A549 (cell line): ENCODE data around the gene ITIH5. TPM values are rescaled to one million over a fixed set of nuclear protein-coding genes. Genes with fewer than 3 reads are reported as not detected.

Experiments
- ATAC-seq, 2 experiments: fragments of 200-7000 bp in 1 of 2; fragments of >200 bp in 1 of 2; cut with Nextera tagmentation in 1 of 2; cut with Tn5 transposase in 1 of 2; 3 replicates each; pipeline versions ENCODE4 v1.8.0 to v1.9.1; 2018 to 2020; ENCODE audit warnings: mild to moderate bottlenecking in 1 of 2, moderate library complexity in 1 of 2
- CTCF ChIA-PET: fragments of 300-600 bp; sonication (Branson Sonifier 250); formaldehyde crosslinking; extraction: SDS; loops from one replicate; lab custom pipeline; 2021; ENCODE audit warnings: antibody characterized with exemption, inconsistent platforms; lab: Yijun Ruan, JAX
- POLR2A ChIA-PET: fragments of 350-600 bp; formaldehyde crosslinking; extraction: SDS; loops from one replicate; lab custom pipeline; 2021; ENCODE audit warnings: antibody characterized with exemption, inconsistent platforms; lab: Yijun Ruan, JAX
- DNase-seq, 2 experiments: peaks; one replicate each; pipeline versions ENCODE4 v3.0.0 to v3.0.0-alpha.2; 2011 to 2016; ENCODE audit warnings: low read depth in 1 of 2, low spot score in 1 of 2
- FAIRE-seq: peaks from 2 replicates; lab custom pipeline; 2011; peaks lifted over from hg19 to GRCh38; lab: Jason Lieb, UNC
- H3K27ac ChIP-seq, 2 experiments: fragments of >200 bp; sonication (Bioruptor Twin); formaldehyde crosslinking; 3 replicates each; pipeline ENCODE4 v1.5.1; 2016 to 2017
- H3K4me1 ChIP-seq: fragments of >200 bp; sonication (Bioruptor Twin); formaldehyde crosslinking; 3 replicates; pipeline ENCODE4 v1.6.1; 2016
- H3K4me2 ChIP-seq: fragments of >200 bp; sonication (Bioruptor Twin); formaldehyde crosslinking; 3 replicates; pipeline ENCODE4 v1.6.1; 2016
- H3K4me3 ChIP-seq: fragments of >200 bp; sonication (Bioruptor Twin); formaldehyde crosslinking; 3 replicates; pipeline ENCODE4 v1.5.1; 2016
- H3K9me3 ChIP-seq: fragments of >200 bp; sonication (Bioruptor Twin); formaldehyde crosslinking; 3 replicates; pipeline ENCODE4 v1.6.1; 2016
- CBX8 ChIP-seq: fragments of 200-600 bp; sonication (generic); IDR thresholded peaks from 2 replicates; pipeline ENCODE4 v1.6.1; 2016
- CHD2 ChIP-seq: fragments of 150-350 bp; IDR thresholded peaks from 2 replicates; pipeline ENCODE4 v1.6.1; 2014; ENCODE audit warnings: low read length; ENCODE audit not compliant: partially characterized antibody
- HOXB13 ChIP-seq: fragments of 250-450 bp; sonication (Bioruptor Pico); IDR thresholded peaks from 2 replicates; pipeline ENCODE4 v1.5.0; 2020; ENCODE audit warnings: low read depth, mild to moderate bottlenecking, moderate library complexity
- HOXB5 ChIP-seq: fragments of 250-450 bp; sonication (Bioruptor Pico); IDR thresholded peaks from 2 replicates; pipeline ENCODE4 v1.5.0; 2020; ENCODE audit warnings: mild to moderate bottlenecking, moderate library complexity
- JUN ChIP-seq, 2 experiments: fragments of >200 bp; sonication (Bioruptor Twin); formaldehyde crosslinking; IDR thresholded peaks; 2 replicates in 1 of 2; 3 replicates in 1 of 2; pipeline ENCODE4 v1.6.1; 2016 to 2017
- JUNB ChIP-seq: fragments of >200 bp; sonication (Bioruptor Twin); formaldehyde crosslinking; IDR thresholded peaks from 2 replicates; pipeline ENCODE4 v1.6.1; 2016
- KDM5A ChIP-seq: fragments of 200-600 bp; sonication (generic); IDR thresholded peaks from 2 replicates; pipeline ENCODE4 v1.6.1; 2016; ENCODE audit warnings: antibody characterized with exemption, mild to moderate bottlenecking
- MAFK ChIP-seq: fragments of 450-650 bp; IDR thresholded peaks from 2 replicates; pipeline ENCODE4 v1.6.1; 2014; ENCODE audit not compliant: partially characterized antibody
- MYC ChIP-seq: IDR thresholded peaks from 2 replicates; pipeline ENCODE4 v1.6.1; 2012; ENCODE audit warnings: mild to moderate bottlenecking, inconsistent platforms, low read length, improper control_type of control experiment, borderline replicate concordance
- NFE2L2 ChIP-seq: fragments of 150-350 bp; conservative IDR thresholded peaks from 2 replicates; pipeline ENCODE4 v1.6.1; 2014; ENCODE audit warnings: low read length
- NR3C1 ChIP-seq: fragments of >200 bp; sonication (Bioruptor Twin); formaldehyde crosslinking; IDR thresholded peaks from 3 replicates; pipeline ENCODE4 v1.6.1; 2017
- PHF8 ChIP-seq: fragments of 200-600 bp; sonication (generic); IDR thresholded peaks from 2 replicates; pipeline ENCODE4 v1.6.1; 2016; ENCODE audit warnings: low read depth, mild to moderate bottlenecking, antibody characterized with exemption, moderate library complexity, borderline replicate concordance
- POLR2A ChIP-seq: IDR thresholded peaks from 2 replicates; pipeline ENCODE4 v1.6.1; 2012; ENCODE audit warnings: mild to moderate bottlenecking, low read length
- POLR2AphosphoS2 ChIP-seq: conservative IDR thresholded peaks from 2 replicates; pipeline ENCODE4 v1.6.1; 2012; ENCODE audit warnings: low read length, improper control_type of control experiment, inconsistent platforms
- RAD21 ChIP-seq, 2 experiments: fragments of >200 bp in 1 of 2; sonication (Bioruptor Twin) in 1 of 2; formaldehyde crosslinking in 1 of 2; IDR thresholded peaks in 1 of 2; conservative IDR thresholded peaks in 1 of 2; 2 replicates in 1 of 2; 3 replicates in 1 of 2; pipeline ENCODE4 v1.6.1; 2012 to 2018; ENCODE audit warnings: inconsistent platforms in 1 of 2
- RARB ChIP-seq: fragments of 250-450 bp; sonication (Bioruptor Pico); IDR thresholded peaks from 2 replicates; pipeline ENCODE4 v1.8.0; 2021; ENCODE audit warnings: mild to moderate bottlenecking, moderate library complexity
- RNF2 ChIP-seq: fragments of 200-600 bp; sonication (generic); IDR thresholded peaks from 2 replicates; pipeline ENCODE4 v1.6.1; 2016; ENCODE audit warnings: low read depth, mild to moderate bottlenecking, antibody characterized with exemption, moderate library complexity, borderline replicate concordance
- SMC3 ChIP-seq: fragments of >200 bp; sonication (Bioruptor Twin); formaldehyde crosslinking; IDR thresholded peaks from 3 replicates; pipeline ENCODE4 v1.6.1; 2018; ENCODE audit warnings: inconsistent platforms
- TFCP2L1 ChIP-seq: fragments of 250-450 bp; sonication (Bioruptor Pico); IDR thresholded peaks from 2 replicates; pipeline ENCODE4 v1.5.0; 2021; ENCODE audit warnings: mild to moderate bottlenecking
- ZNF302 ChIP-seq: fragments of 250-450 bp; sonication (Bioruptor Pico); IDR thresholded peaks from 2 replicates; pipeline ENCODE4 v1.9.0; 2021; ENCODE audit warnings: inconsistent platforms, mild to moderate bottlenecking, moderate library complexity
- WGBS: methylation state at CpG from one replicate; pipeline ENCODE4 v1.1.6; 2017; ENCODE audit errors: missing lambda C conversion rate; 5-methylcytosine and 5-hydroxymethylcytosine counted together
- polyA plus RNA-seq, 4 experiments: library from polyadenylated mRNA; depleted of rRNA in 3 of 4; stranded (reverse); fragments of >200 nt; fragmentation: RNase III in 1 of 4; extraction: RNeasy Plus Mini Kit Qiagen cat#74134 plus additional on column Dnase treatment in 1 of 4; gene quantifications; 2 replicates in 3 of 4; 3 replicates in 1 of 4; pipeline ENCODE4 v1.2.3, GENCODE V29; 2011 to 2017
- TF ChIP-seq, protein P1 (sequence below): IDR thresholded peaks from 2 replicates; pipeline ENCODE4 v1.6.1; 2012
- TF ChIP-seq, protein P2 (sequence below): fragments of 250-450 bp; sonication (Bioruptor Pico); IDR thresholded peaks from 2 replicates; pipeline ENCODE4 v1.5.0; 2020; ENCODE audit warnings: low read depth, mild to moderate bottlenecking, moderate library complexity
- TF ChIP-seq, protein P3 (sequence below): fragments of >200 bp; sonication (Bioruptor Twin); formaldehyde crosslinking; IDR thresholded peaks from 3 replicates; pipeline ENCODE4 v1.6.1; 2016
- TF ChIP-seq, protein P4 (sequence below): IDR thresholded peaks from 2 replicates; pipeline ENCODE4 v1.6.1; 2012; ENCODE audit warnings: low read depth, borderline replicate concordance
- TF ChIP-seq, protein P5 (sequence below): fragments of 450-650 bp; IDR thresholded peaks from 2 replicates; pipeline ENCODE4 v1.6.1; 2014; ENCODE audit warnings: antibody characterized with exemption

ITIH5 gene
- polyA plus RNA-seq, 2 of the 4 experiments (the other 2 are of a cell fraction) = 0.03 to 0.05 TPM

DNA sequence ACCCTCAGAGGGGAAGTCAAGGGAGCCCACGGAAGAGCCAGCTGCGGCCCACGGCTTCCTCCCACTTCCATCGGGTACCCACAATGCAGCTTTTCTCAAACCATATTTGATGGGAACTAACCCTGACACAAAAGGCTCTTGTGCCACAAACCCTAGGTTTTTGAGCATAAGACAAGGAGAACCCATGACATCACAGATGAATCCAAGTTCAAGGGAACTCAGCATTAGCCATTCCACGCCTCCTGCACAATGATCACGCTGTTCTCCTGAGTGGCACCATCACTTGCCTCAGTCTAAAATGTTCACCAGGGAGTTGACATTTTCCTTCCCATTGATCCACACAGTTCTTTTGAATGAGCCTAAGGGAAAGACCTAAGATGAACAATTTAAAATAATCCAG is 70.4 kb downstream of the ITIH5 start (continued):
- TF ChIP-seq MAFK (no peak), POLR2A (no peak), CHD2 (no peak), RAD21 (conservative IDR thresholded peaks at IDR 0.05 in 1 of 2, IDR thresholded peaks at IDR 0.05 in 1 of 2) (no peak), KDM5A (no peak), JUNB (no peak), HOXB13 (CRISPR knock-in tag) (no peak), NFE2L2 (no peak), MYC (no peak)
- TF ChIP-seq, protein P1, sequence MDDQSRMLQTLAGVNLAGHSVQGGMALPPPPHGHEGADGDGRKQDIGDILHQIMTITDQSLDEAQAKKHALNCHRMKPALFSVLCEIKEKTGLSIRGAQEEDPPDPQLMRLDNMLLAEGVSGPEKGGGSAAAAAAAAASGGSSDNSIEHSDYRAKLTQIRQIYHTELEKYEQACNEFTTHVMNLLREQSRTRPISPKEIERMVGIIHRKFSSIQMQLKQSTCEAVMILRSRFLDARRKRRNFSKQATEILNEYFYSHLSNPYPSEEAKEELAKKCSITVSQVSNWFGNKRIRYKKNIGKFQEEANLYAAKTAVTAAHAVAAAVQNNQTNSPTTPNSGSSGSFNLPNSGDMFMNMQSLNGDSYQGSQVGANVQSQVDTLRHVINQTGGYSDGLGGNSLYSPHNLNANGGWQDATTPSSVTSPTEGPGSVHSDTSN = no peak
- TF ChIP-seq, protein P2, sequence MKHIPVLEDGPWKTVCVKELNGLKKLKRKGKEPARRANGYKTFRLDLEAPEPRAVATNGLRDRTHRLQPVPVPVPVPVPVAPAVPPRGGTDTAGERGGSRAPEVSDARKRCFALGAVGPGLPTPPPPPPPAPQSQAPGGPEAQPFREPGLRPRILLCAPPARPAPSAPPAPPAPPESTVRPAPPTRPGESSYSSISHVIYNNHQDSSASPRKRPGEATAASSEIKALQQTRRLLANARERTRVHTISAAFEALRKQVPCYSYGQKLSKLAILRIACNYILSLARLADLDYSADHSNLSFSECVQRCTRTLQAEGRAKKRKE = no peak
- TF ChIP-seq, protein P3, sequence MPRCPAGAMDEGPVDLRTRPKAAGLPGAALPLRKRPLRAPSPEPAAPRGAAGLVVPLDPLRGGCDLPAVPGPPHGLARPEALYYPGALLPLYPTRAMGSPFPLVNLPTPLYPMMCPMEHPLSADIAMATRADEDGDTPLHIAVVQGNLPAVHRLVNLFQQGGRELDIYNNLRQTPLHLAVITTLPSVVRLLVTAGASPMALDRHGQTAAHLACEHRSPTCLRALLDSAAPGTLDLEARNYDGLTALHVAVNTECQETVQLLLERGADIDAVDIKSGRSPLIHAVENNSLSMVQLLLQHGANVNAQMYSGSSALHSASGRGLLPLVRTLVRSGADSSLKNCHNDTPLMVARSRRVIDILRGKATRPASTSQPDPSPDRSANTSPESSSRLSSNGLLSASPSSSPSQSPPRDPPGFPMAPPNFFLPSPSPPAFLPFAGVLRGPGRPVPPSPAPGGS = no peak
- TF ChIP-seq, all 56 proteins: peak for 0

DNA sequence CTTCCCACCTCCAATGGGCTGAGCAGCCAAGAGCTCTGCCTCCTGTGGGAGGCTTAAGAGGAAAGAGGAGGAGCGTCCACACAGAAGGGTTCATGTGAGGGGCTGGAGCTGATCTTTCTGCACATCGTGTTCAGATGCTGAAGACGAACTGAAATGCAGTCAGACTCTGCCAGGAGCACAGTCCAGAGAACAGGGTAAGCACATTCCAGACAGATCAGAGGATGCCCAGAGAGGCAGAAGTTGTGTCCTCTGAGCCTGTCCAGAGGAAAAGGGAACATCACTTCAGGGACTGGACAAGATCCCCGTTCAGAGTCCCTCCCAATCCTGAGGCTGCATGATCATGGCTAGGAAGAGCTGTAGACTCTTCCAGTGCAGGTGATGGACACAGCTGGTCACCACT is 72.9 kb downstream of the ITIH5 start:
- no peak for TF ChIP-seq NFE2L2
- no peak for TF ChIP-seq POLR2A
- no peak for TF ChIP-seq SMC3
- TF ChIP-seq POLR2AphosphoS2 = no peak
- no peak for TF ChIP-seq NR3C1
- TF ChIP-seq, protein P4, sequence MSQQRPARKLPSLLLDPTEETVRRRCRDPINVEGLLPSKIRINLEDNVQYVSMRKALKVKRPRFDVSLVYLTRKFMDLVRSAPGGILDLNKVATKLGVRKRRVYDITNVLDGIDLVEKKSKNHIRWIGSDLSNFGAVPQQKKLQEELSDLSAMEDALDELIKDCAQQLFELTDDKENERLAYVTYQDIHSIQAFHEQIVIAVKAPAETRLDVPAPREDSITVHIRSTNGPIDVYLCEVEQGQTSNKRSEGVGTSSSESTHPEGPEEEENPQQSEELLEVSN = no peak
- TF ChIP-seq TFCP2L1 (CRISPR knock-in tag) = no peak
- no peak for TF ChIP-seq RARB (CRISPR knock-in tag)
- TF ChIP-seq RAD21 (conservative IDR thresholded peaks at IDR 0.05 in 1 of 2, IDR thresholded peaks at IDR 0.05 in 1 of 2) = no peak
- no peak for TF ChIP-seq ZNF302
- TF ChIP-seq RNF2 = no peak
- TF ChIP-seq, protein P5, sequence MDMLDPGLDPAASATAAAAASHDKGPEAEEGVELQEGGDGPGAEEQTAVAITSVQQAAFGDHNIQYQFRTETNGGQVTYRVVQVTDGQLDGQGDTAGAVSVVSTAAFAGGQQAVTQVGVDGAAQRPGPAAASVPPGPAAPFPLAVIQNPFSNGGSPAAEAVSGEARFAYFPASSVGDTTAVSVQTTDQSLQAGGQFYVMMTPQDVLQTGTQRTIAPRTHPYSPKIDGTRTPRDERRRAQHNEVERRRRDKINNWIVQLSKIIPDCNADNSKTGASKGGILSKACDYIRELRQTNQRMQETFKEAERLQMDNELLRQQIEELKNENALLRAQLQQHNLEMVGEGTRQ = no peak
- TF ChIP-seq CBX8 = no peak
- no peak for TF ChIP-seq HOXB5 (CRISPR knock-in tag)
- TF ChIP-seq, protein P3 = no peak
- TF ChIP-seq HOXB13 (CRISPR knock-in tag) = no peak
- TF ChIP-seq JUN (IDR thresholded peaks at IDR 0.05) = no peak
- TF ChIP-seq PHF8 = no peak
- no peak overlapping the region for H3K4me3 ChIP-seq
- H3K4me2 ChIP-seq = no peak overlapping the region
- no peak overlapping the region for H3K27ac ChIP-seq
- H3K9me3 ChIP-seq = no peaks in the 10 kb centered on the region
- WGBS = 0% methylated on average over 1 of the region's 4 CpGs
- no peak; a peak in 1 of 6 replicates for ATAC-seq
- POLR2A ChIA-PET = no interaction called here
- CTCF ChIA-PET = interaction anchor here (0.6 kb wide), 1 partner anchor 12 kb away, joined by 3 read pairs; no protein-coding TSS in a partner anchor
- no peak for FAIRE-seq
- DNase-seq = no peak
- no peaks in the 10 kb centered on the region for H3K4me1 ChIP-seq
